Keratinocyte (primary cell): ENCODE measurements around the gene USP30.

Experiments used
- CTCF ChIP-seq, 3 experiments: IDR thresholded peaks in 1 of 3; conservative IDR thresholded peaks in 1 of 3; optimal IDR thresholded peaks in 1 of 3; 2 replicates in 2 of 3; 3 replicates in 1 of 3; pipeline versions ENCODE3 to v1.5.1; 2011; ENCODE audit warnings: low read length in 3 of 3, mild to moderate bottlenecking in 3 of 3, moderate library complexity in 2 of 3, control low read depth in 1 of 3, inconsistent platforms in 1 of 3; ENCODE audit not compliant: insufficient read depth in 2 of 3; ENCODE audit errors: extremely low read depth in 1 of 3
- EZH2 ChIP-seq: IDR thresholded peaks from one replicate; pipeline ENCODE4 v1.6.1; 2012; ENCODE audit warnings: inconsistent platforms, mild to moderate bottlenecking, low read length, moderate library complexity

- TF ChIP-seq CTCF (optimal IDR thresholded peaks at IDR 0.05 in 1 of 3, IDR thresholded peaks at IDR 0.05 in 1 of 3, conservative IDR thresholded peaks at IDR 0.05 in 1 of 3; ENCODE audit: extremely low read depth in 1 of 3, insufficient read depth in 2 of 3, low read length in 3 of 3), result no peak
- no peak for TF ChIP-seq EZH2
These were observed 34.9 kb downstream of the USP30 start for GRCh38 chr12:109087250-109087649.
